ENCODE results near the gene UROD.

UROD gene

GRCh38 chr1:45009296-45009865 is 2.7 kb upstream of the UROD start:
- DNase-seq, result no peak

GRCh38 chr1:45009956-45010854 is 1.8 kb upstream of the UROD start:
- no peak for DNase-seq

- no peak for DNase-seq
Observed at GRCh38 chr1:45010855-45011811, 921 bp upstream of the UROD start, which contains the start of gene HECTD3. Gene HECTD3, minus strand, starts transcription at chr1:45011324. Its CDS starts 67 bp downstream, at chr1:45011257.

GRCh38 chr1:45012639-45013278 is 705 bp downstream of the UROD start:
- no peak for DNase-seq

- no peak for DNase-seq
Observed at GRCh38 chr1:45013551-45014209, 1.6 kb downstream of the UROD start.

- no peak for DNase-seq
Observed at GRCh38 chr1:45014321-45015028, 2.4 kb downstream of the UROD start.

- DNase-seq, result no peak
Observed at GRCh38 chr1:45015683-45016082, 3.6 kb downstream of the UROD start.

GRCh38 chr1:45016090-45016697 is 4.1 kb downstream of the UROD start:
- DNase-seq, result no peak

GRCh38 chr1:45016767-45017166 is 4.7 kb downstream of the UROD start:
- no peak for DNase-seq

- DNase-seq, result no peak
Observed at GRCh38 chr1:45018599-45019230, 6.7 kb downstream of the UROD start.

- no peak for DNase-seq
Observed at GRCh38 chr1:45023663-45024062, 11.6 kb downstream of the UROD start.

GRCh38 chr1:45026446-45026845 is 14.4 kb downstream of the UROD start:
- DNase-seq, result no peak

- no peak for DNase-seq
Observed at GRCh38 chr1:45032837-45033236, 20.8 kb downstream of the UROD start.

GRCh38 chr1:45033356-45033755 is 21.3 kb downstream of the UROD start:
- DNase-seq, result no peak

- DNase-seq, result no peak
Observed at GRCh38 chr1:45035631-45036301, 23.7 kb downstream of the UROD start.

GRCh38 chr1:45037456-45037855 is 25.4 kb downstream of the UROD start:
- DNase-seq, result no peak

GRCh38 chr1:45038240-45038639 is 26.2 kb downstream of the UROD start:
- no peak for DNase-seq

GRCh38 chr1:45038661-45039364 is 26.8 kb downstream of the UROD start:
- no peak for DNase-seq

- DNase-seq, result no peak
Observed at GRCh38 chr1:45040297-45040696, 28.2 kb downstream of the UROD start.

Measured in cortex of kidney (tissue), 1 donor.